ENCODE results near the gene DHRS3. TPM values are rescaled to one million over a fixed set of nuclear protein-coding genes. Genes with fewer than 3 reads are reported as not detected.

DHRS3 gene
- total RNA-seq, 3 donors from 2014 or later, result 85.9 to 141 (median 90.1) TPM

DNA sequence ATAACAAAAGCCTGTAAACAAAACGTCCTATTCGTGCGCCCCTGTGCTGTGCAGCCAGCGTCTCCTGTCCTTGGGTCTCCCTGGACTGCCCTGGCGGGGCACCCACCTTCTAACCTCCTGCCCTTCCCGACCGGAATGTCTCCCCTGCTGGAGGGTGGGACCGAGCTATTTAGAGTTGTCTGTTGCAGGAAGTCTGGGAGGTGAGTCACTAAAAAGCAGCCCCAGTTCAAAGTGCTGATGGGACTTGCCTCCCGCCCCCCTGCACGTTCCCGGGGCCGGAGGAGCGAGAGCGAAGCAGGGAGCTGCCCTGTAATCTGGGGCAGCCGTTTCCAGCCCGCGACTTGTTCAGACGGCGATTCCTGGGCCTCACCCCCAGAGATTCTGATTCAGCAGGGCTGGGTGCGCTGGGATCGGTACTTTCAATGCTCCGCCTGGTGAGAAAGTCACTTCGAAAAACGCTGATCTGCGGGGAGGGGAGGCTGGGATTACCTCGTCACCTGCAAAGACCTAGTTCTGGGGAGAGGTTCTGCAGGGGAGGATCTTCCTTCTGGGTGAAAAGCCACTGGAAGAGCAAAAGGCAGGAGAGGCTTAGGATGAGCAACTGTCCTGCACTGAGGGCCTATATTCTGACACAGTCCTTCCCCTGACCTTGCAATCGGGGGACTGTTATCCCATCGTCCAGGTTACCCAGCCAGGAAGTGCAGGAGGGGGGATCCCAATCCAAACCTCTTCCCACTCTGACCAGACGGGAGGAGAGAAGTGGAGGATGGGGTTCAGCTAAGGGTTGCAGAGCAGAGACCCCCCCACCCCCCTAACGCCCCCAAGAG lies 1.2 kb upstream of the DHRS3 start:
- peaks cover 18% of the 10 kb centered on the region for H3K4me1 ChIP-seq (ENCODE audit: low read depth)
- no peaks in the 10 kb centered on the region for H3K9me3 ChIP-seq
- intact Hi-C loops (cut with DNase I, micrococcal nuclease), result loop anchor here in 1 of 2 donors (10.0 kb wide), 1 partner anchor 144 kb away; no protein-coding TSS in a partner anchor
- TF ChIP-seq, protein P1, sequence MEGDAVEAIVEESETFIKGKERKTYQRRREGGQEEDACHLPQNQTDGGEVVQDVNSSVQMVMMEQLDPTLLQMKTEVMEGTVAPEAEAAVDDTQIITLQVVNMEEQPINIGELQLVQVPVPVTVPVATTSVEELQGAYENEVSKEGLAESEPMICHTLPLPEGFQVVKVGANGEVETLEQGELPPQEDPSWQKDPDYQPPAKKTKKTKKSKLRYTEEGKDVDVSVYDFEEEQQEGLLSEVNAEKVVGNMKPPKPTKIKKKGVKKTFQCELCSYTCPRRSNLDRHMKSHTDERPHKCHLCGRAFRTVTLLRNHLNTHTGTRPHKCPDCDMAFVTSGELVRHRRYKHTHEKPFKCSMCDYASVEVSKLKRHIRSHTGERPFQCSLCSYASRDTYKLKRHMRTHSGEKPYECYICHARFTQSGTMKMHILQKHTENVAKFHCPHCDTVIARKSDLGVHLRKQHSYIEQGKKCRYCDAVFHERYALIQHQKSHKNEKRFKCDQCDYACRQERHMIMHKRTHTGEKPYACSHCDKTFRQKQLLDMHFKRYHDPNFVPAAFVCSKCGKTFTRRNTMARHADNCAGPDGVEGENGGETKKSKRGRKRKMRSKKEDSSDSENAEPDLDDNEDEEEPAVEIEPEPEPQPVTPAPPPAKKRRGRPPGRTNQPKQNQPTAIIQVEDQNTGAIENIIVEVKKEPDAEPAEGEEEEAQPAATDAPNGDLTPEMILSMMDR (IDR thresholded peaks at IDR 0.05), result no peak
- DNase-seq (peak; percentile 81 to 88 (median 86)), ATAC-seq (peak; percentile 65)
- no peak overlapping the region for H3K4me3 ChIP-seq
- no peaks in the 10 kb centered on the region for H3K36me3 ChIP-seq (ENCODE audit: low read depth)

DNA sequence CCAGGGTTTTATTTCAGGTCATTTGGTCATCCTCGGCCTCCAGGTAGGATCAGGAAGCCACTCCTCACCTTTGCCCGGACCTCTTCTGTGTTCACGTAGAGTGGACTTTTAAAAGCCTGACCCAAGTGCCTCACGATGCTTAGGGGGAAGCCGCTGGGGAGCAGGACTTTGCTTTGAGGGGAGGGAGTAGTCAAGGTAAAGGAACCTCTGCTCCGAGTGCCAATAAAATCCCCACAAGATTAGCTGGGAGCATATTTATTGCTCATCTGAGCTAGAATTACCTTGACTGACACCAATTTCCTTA lies 603 bp upstream of the DHRS3 start:
- intact Hi-C loops (cut with DNase I, micrococcal nuclease), result loop anchor here in 1 of 2 donors (10.0 kb wide), 1 partner anchor 144 kb away; no protein-coding TSS in a partner anchor
- DNase-seq (peak in 1 of 3 donors; percentile 55), ATAC-seq (peak; percentile 9)

DNA sequence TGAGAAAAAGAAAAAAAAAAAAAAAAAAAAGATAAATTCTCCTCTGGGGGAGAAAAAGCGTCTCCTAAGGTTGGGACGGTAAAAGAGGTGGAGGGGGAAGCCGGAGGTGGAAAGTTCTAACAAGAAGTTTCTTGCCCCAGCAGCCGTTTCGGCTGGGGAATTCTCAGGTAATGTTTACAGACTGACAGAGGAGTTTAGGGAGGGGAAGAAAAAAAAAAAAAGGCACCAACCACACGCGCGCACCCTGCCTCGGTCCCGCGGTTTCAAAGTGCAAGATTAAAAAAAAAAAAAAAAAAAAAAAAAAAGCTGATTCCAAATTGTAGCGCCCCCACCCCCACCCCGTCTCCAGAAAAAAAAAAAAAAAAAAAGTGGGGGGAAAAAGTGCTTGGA lies 504 bp downstream of the DHRS3 start:
- Histone ChIP-seq H3K4me1 (ENCODE audit: low read depth) (peaks cover 18% of the 10 kb centered on the region), H3K4me3 (peak overlapping the region; percentile 76), H3K36me3 (ENCODE audit: low read depth) (no peaks in the 10 kb centered on the region), H3K9me3 (no peaks in the 10 kb centered on the region)
- TF ChIP-seq, protein P1 (IDR thresholded peaks at IDR 0.05), result no peak
- intact Hi-C loops (cut with DNase I, micrococcal nuclease), result loop anchor here in 1 of 2 donors (10.0 kb wide), 1 partner anchor 143 kb away; no protein-coding TSS in a partner anchor
- peak in 2 of 3 donors; percentile 53 to 63 for DNase-seq
- peak; percentile 3 for ATAC-seq

More for the DNA sequence above, 603 bp upstream of the DHRS3 start:
- TF ChIP-seq, protein P1 (IDR thresholded peaks at IDR 0.05), result no peak
- Histone ChIP-seq H3K36me3 (ENCODE audit: low read depth) (no peaks in the 10 kb centered on the region), H3K4me3 (peak overlapping the region; percentile 29), H3K4me1 (ENCODE audit: low read depth) (peaks cover 18% of the 10 kb centered on the region), H3K9me3 (no peaks in the 10 kb centered on the region)

DNA sequence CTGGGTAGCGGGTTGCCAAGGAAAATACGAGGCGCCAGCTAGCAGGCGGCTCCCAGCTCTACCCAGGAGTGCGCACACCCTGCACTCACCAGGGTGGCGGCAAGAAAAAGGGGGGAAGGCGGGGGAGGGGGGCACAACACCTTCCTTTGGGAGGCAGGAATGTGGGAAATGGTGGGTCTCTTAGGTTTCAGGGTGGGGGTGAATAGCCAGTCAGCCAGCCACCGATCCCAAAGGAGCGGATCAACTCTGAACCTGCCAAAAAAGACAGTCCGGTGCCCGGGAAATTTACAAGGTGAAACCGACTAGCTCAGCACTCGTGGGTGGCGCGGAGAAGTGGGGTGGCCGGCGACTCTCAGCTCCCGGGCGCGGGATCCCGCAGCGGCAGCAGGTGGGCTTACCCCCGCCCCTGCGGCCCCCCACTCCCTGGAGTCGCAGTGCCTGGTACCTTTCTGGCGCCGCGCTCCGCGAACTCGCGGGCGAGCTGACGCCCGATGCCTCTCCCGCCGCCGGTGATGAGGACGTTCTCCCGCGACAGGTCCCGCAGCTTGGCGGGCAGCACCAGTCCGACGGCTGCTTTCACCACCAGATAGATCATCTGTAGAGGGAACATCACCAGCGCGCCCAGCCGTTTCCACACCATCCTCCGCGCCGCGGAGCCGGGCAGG lies 1.2 kb downstream of the DHRS3 start:
- TF ChIP-seq, protein P1 (IDR thresholded peaks at IDR 0.05), result no peak
- peaks cover 18% of the 10 kb centered on the region for H3K4me1 ChIP-seq (ENCODE audit: low read depth)
- peak; percentile 18 for ATAC-seq
- peak; percentile 47 to 69 (median 68) for DNase-seq
- no peaks in the 10 kb centered on the region for H3K36me3 ChIP-seq (ENCODE audit: low read depth)
- intact Hi-C loops (cut with DNase I, micrococcal nuclease), result loop anchor here in 1 of 2 donors (10.0 kb wide), 1 partner anchor 142 kb away; no protein-coding TSS in a partner anchor
- peak overlapping the region; percentile 76 for H3K4me3 ChIP-seq
- no peaks in the 10 kb centered on the region for H3K9me3 ChIP-seq

DNA sequence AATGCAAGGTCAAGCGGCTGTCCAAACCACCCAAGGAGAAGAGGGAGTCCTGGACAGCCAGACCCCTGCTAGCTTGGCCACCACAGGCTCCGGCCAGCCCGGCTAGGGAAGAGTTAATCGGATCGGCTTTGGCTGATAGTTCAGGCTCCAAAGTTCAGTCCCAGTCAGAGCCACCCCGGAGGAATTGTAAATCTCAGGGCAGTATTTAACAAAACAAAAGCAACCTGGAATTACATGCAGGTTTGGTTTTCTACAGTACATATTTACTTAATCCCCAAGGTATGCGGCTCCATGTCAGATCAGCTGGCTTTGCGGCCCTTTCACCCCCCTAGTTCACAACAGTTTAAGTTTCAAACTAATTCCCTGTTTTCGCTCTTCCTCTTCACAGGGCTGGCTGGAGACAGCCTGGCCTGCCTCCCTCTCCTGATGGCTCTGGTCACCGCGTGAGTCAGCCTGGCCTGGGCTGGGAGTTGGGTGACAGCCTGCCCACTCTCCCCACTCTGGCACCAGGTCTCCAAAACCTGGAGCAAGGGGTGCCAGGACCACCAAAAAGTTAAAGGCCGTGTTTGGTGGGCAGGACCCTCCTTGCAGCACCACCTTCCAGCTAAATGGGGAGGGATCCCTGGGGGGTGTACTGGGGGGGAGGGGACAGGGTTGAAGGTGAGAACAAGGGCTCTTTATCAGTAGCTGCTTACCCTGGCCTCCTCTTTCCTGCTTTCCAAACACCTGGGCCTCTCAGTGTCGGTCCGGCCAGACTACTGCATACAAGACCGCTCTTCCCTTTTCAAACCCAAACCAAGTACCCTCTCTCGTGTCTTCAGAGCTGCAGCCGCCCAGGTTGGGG lies 1.9 kb downstream of the DHRS3 start:
- H3K9me3 ChIP-seq, result no peaks in the 10 kb centered on the region
- TF ChIP-seq, protein P1 (IDR thresholded peaks at IDR 0.05), result no peak
- intact Hi-C loops (cut with DNase I, micrococcal nuclease), result loop anchor here in 1 of 2 donors (10.0 kb wide), 1 partner anchor 141 kb away; no protein-coding TSS in a partner anchor
- DNase-seq (peak; percentile 73 to 80 (median 79)), ATAC-seq (peak; percentile 44)
- H3K4me3 ChIP-seq, result peak overlapping the region; percentile 76
- no peaks in the 10 kb centered on the region for H3K36me3 ChIP-seq (ENCODE audit: low read depth)
- H3K4me1 ChIP-seq (ENCODE audit: low read depth), result peaks cover 18% of the 10 kb centered on the region

All from mucosa of descending colon (tissue), 3 donors.